Measurements from ENCODE around the gene G3BP2.

Gene G3BP2

DNA sequence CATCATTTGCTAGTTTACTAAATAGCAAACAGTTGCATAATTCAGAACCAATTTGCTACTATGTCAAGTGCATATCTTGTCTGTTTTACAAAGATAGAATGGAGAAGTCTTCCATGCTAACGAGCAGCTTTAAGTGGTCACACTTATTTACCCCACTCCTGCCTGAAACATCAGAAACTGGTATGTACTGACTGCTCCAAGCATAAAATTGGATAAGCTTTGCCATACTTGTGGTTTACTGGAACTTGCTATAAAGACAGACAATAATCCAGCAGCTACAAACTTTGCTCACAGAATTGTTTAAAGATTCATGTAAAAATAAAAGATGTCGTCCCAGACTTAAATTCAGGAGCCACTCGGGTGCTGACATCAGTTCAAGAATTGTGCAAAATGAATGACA, 29.6 kb downstream of the G3BP2 start:
- TF ChIP-seq, protein P1, sequence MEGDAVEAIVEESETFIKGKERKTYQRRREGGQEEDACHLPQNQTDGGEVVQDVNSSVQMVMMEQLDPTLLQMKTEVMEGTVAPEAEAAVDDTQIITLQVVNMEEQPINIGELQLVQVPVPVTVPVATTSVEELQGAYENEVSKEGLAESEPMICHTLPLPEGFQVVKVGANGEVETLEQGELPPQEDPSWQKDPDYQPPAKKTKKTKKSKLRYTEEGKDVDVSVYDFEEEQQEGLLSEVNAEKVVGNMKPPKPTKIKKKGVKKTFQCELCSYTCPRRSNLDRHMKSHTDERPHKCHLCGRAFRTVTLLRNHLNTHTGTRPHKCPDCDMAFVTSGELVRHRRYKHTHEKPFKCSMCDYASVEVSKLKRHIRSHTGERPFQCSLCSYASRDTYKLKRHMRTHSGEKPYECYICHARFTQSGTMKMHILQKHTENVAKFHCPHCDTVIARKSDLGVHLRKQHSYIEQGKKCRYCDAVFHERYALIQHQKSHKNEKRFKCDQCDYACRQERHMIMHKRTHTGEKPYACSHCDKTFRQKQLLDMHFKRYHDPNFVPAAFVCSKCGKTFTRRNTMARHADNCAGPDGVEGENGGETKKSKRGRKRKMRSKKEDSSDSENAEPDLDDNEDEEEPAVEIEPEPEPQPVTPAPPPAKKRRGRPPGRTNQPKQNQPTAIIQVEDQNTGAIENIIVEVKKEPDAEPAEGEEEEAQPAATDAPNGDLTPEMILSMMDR (conservative IDR thresholded peaks at IDR 0.05; ENCODE audit: low read depth, low read length): no peak
- H3K9ac ChIP-seq: no peak overlapping the region
- peaks cover 3% of the 10 kb centered on the region; the same call in 1 of the 2 replicates for H3K79me2 ChIP-seq (ENCODE audit: insufficient read depth, low read depth)
- H3K4me3 ChIP-seq (IDR thresholded peaks at IDR 0.05; ENCODE audit: insufficient read depth, low read depth, low read length): no peak overlapping the region
- no peaks in the 10 kb centered on the region; the same call in 1 of the 2 replicates for H4K20me1 ChIP-seq (ENCODE audit: insufficient read depth)
- H3K27ac ChIP-seq: no peak overlapping the region
- no peak overlapping the region for H2AFZ ChIP-seq (ENCODE audit: low read depth)
- no peaks in the 10 kb centered on the region for H3K27me3 ChIP-seq (ENCODE audit: insufficient read depth, low read depth)
- no peak overlapping the region for H3K4me2 ChIP-seq
- peaks cover 31% of the 10 kb centered on the region; the same call in 1 of the 2 replicates for H3K36me3 ChIP-seq (ENCODE audit: insufficient read depth)
- no peaks in the 10 kb centered on the region for H3K4me1 ChIP-seq (ENCODE audit: low read depth, poor library complexity, severe bottlenecking)

DNA sequence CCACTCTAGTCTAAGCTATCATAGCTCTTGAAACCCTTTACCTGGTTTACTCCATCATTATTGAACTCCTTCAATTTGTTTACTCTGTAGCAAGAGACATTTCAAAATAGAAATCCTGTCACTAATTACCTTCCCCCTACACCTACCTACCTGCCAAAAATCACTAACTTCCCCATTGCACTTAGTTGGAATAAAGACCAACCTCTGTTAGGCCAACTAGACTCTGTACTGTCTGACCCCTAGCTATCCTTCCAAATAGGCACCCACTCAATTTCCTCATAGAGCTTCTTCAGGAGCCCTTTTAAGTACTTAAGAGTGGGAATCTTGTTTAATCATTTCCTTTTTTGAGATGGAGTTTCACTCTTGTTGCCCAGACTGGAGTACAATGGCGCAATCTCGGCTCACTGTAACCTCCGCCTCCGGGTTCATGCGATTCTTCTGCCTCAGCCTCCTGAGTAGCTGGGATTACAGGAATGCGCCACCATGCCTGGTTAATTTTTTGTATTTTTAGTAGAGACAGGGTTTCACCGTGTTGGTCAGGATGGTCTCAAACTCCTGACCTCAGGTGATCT, 34.0 kb downstream of the G3BP2 start:
- Histone ChIP-seq H3K9ac (no peak overlapping the region), H3K27ac (no peak overlapping the region), H3K4me1 (ENCODE audit: low read depth, poor library complexity, severe bottlenecking) (peaks cover 1% of the 10 kb centered on the region), H2AFZ (ENCODE audit: low read depth) (no peak overlapping the region), H3K4me2 (no peak overlapping the region), H3K4me3 (IDR thresholded peaks at IDR 0.05; ENCODE audit: insufficient read depth, low read depth, low read length) (no peak overlapping the region), H3K36me3 (ENCODE audit: insufficient read depth) (no peaks in the 10 kb centered on the region), H3K79me2 (ENCODE audit: insufficient read depth, low read depth) (no peaks in the 10 kb centered on the region), H3K27me3 (ENCODE audit: insufficient read depth, low read depth) (no peaks in the 10 kb centered on the region), H4K20me1 (ENCODE audit: insufficient read depth) (no peaks in the 10 kb centered on the region)
- TF ChIP-seq, protein P1 (conservative IDR thresholded peaks at IDR 0.05; ENCODE audit: low read depth, low read length): no peak

DNA sequence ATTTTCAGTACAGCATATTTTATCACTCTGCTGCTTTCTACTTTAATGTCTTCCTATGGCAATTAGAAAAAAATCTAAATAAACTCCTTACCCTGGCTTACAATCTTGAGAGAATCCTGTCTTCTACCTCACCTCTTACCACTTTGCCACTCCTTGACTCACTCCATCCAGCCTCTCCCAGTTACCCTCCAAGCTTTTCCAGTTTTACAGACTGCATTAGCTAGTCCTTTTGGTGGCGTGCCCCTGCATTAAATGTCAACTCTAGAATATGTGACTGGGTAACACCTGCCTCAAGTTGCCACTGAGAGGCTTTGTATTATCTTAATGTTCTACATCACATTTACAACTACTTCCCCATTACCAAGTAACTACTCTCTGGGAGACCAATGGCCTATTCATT, 35.4 kb downstream of the G3BP2 start:
- TF ChIP-seq, protein P1 (conservative IDR thresholded peaks at IDR 0.05; ENCODE audit: low read depth, low read length): no peak
- Histone ChIP-seq H3K79me2 (ENCODE audit: insufficient read depth, low read depth) (no peaks in the 10 kb centered on the region), H3K27ac (no peak overlapping the region), H4K20me1 (ENCODE audit: insufficient read depth) (no peaks in the 10 kb centered on the region), H2AFZ (ENCODE audit: low read depth) (no peak overlapping the region), H3K27me3 (ENCODE audit: insufficient read depth, low read depth) (no peaks in the 10 kb centered on the region), H3K4me2 (no peak overlapping the region), H3K4me3 (IDR thresholded peaks at IDR 0.05; ENCODE audit: insufficient read depth, low read depth, low read length) (no peak overlapping the region), H3K9ac (no peak overlapping the region), H3K36me3 (ENCODE audit: insufficient read depth) (no peaks in the 10 kb centered on the region), H3K4me1 (ENCODE audit: low read depth, poor library complexity, severe bottlenecking) (peaks cover 11% of the 10 kb centered on the region)

DNA sequence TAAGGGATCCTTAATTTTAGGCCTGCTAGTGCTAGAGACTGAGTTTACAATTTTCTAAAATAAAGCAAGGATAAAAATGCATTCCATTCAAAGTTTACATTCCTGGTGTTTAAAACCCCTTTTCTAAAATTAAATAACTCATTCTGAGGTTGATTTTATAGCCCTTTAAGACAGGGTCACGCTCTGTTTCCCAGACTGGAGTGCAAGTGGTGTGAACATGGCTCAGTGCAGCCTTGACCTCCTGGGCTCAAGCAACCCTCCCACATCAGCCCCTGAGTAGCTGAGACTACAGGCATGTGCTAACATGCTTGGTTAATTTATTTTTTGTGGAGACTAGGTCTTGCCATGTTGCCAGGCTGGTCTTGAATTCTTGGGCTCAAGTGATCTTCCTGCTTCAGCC, 36.0 kb downstream of the G3BP2 start:
- no peaks in the 10 kb centered on the region for H3K36me3 ChIP-seq (ENCODE audit: insufficient read depth)
- H3K9ac ChIP-seq: no peak overlapping the region
- H3K79me2 ChIP-seq (ENCODE audit: insufficient read depth, low read depth): no peaks in the 10 kb centered on the region
- TF ChIP-seq, protein P1 (conservative IDR thresholded peaks at IDR 0.05; ENCODE audit: low read depth, low read length): no peak
- H3K27ac ChIP-seq: no peak overlapping the region
- no peaks in the 10 kb centered on the region for H4K20me1 ChIP-seq (ENCODE audit: insufficient read depth)
- H3K4me3 ChIP-seq (IDR thresholded peaks at IDR 0.05; ENCODE audit: insufficient read depth, low read depth, low read length): no peak overlapping the region
- no peak overlapping the region for H2AFZ ChIP-seq (ENCODE audit: low read depth)
- H3K4me1 ChIP-seq (ENCODE audit: low read depth, poor library complexity, severe bottlenecking): peaks cover 11% of the 10 kb centered on the region
- H3K27me3 ChIP-seq (ENCODE audit: insufficient read depth, low read depth): no peaks in the 10 kb centered on the region
- no peak overlapping the region for H3K4me2 ChIP-seq
